Right cardiac atrium (tissue), 5 donors: ENCODE results near the gene YOD1. TPM values are rescaled to one million over a fixed set of nuclear protein-coding genes. Genes with fewer than 3 reads are reported as not detected.
A peak's percentile ranks its signal among the peaks of the same experiment; 100 is the strongest.

ENCODE experiments used
- ATAC-seq, 2 donors: fragments of 200-7000 bp; cut with Tn5 transposase; one replicate each; pipeline versions ENCODE4 v1.8.0 to v1.9.1; 2020; ENCODE audit warnings: moderate library complexity in 2 of 2, mild to moderate bottlenecking in 1 of 2
- DNase-seq, 3 donors: peaks; one replicate each; pipeline ENCODE4 v3.0.0-alpha.2; 2020
- H3K27ac ChIP-seq: one replicate; pipeline ENCODE4 v1.5.1; 2013; ENCODE audit warnings: mild to moderate bottlenecking, low read length, control low read depth, moderate library complexity
- H3K27me3 ChIP-seq: one replicate; pipeline ENCODE4 v1.6.1; 2013; ENCODE audit not compliant: control insufficient read depth, insufficient read depth
- H3K4me1 ChIP-seq: one replicate; pipeline ENCODE4 v1.6.1; 2013; ENCODE audit warnings: low read length; ENCODE audit not compliant: control insufficient read depth, insufficient read depth
- H3K4me3 ChIP-seq: one replicate; pipeline ENCODE4 v1.5.1; 2013; ENCODE audit warnings: low read length, control low read depth
- H3K9me3 ChIP-seq: one replicate; pipeline ENCODE4 v1.6.1; 2013; ENCODE audit warnings: low read length; ENCODE audit not compliant: control insufficient read depth
- WGBS: extraction: QIAGEN DNeasy Blood & Tissue Kit; methylation state at CpG from one replicate; pipeline ENCODE4 v1.1.7; 2013; 5-methylcytosine and 5-hydroxymethylcytosine counted together
- intact Hi-C, 4 donors: fragments of 100-400 bp; cut with DNase I; formaldehyde crosslinking; loops; one replicate each; pipeline versions ENCODE4 v1.11.0 to v1.14.0; 2022 to 2023
- polyA plus RNA-seq: library from polyadenylated mRNA; stranded (reverse); fragments of 200-250 nt; gene quantifications from one replicate; pipeline ENCODE4 v1.2.3, GENCODE V29; 2013
- total RNA-seq, 4 donors: library from RNA; stranded (reverse); fragmentation: NEBNext Ultra II Directional; extraction: Animal tissue kit (Norgen Biotek cat#: 25700); gene quantifications; one replicate each; pipeline ENCODE4 v1.2.1, GENCODE V29; 2021
- donor health status: healthy with polysubstance abuse.
- donor health status: DM: no; HTN: yes; CAD: no.
- donor health status: DM: no; HTN: no; CAD: no.
- donor health status: DM: no; HTN: yes; CAD: no; lungs with severe emphysema.
- donor health status: DM: yes; HTN: yes; CAD: no.

YOD1 gene
- total and polyA plus RNA-seq, 5 donors = 1.6 to 5.0 (median 4.8) TPM

GRCh38 chr1:207024202-207025145, 26.5 kb downstream of the YOD1 start:
- Histone ChIP-seq H3K9me3 (no peaks in the 10 kb centered on the region), H3K4me3 (no peak overlapping the region), H3K27me3 (no peaks in the 10 kb centered on the region), H3K4me1 (peaks cover 7% of the 10 kb centered on the region), H3K27ac (peak overlapping the region; percentile 93)
- WGBS = 50% methylated on average over 18 of the region's 18 CpGs
- ATAC-seq (peak; percentile 50 to 89), DNase-seq (peak; percentile 50 to 55 (median 52))
- intact Hi-C loops = no loop called here

- DNase-seq (no peak), ATAC-seq (no peak)
- no peak overlapping the region for H3K27ac ChIP-seq
- intact Hi-C loops = no loop called here
- no peaks in the 10 kb centered on the region for H3K9me3 ChIP-seq
- H3K4me3 ChIP-seq = no peak overlapping the region
- H3K4me1 ChIP-seq = peaks cover 7% of the 10 kb centered on the region
- H3K27me3 ChIP-seq = no peaks in the 10 kb centered on the region
- WGBS = 87% methylated on average over 8 of the region's 8 CpGs
These were observed 27.9 kb downstream of the YOD1 start for GRCh38 chr1:207022996-207023679.

- Histone ChIP-seq H3K4me3 (no peak overlapping the region), H3K9me3 (no peaks in the 10 kb centered on the region), H3K4me1 (peaks cover 7% of the 10 kb centered on the region), H3K27me3 (no peaks in the 10 kb centered on the region), H3K27ac (no peak overlapping the region)
- ATAC-seq (no peak), DNase-seq (no peak)
- intact Hi-C loops = no loop called here
- 89% methylated on average over 15 of the region's 15 CpGs for WGBS
These were observed 29.0 kb downstream of the YOD1 start for GRCh38 chr1:207021876-207022596.

GRCh38 chr1:207021139-207021861, 29.7 kb downstream of the YOD1 start:
- WGBS = 52% methylated on average over 8 of the region's 8 CpGs
- ATAC-seq = no peak
- H3K9me3 ChIP-seq = no peaks in the 10 kb centered on the region
- no peaks in the 10 kb centered on the region for H3K27me3 ChIP-seq
- H3K4me1 ChIP-seq = peaks cover 7% of the 10 kb centered on the region
- no peak for DNase-seq
- H3K27ac ChIP-seq = no peak overlapping the region
- intact Hi-C loops = no loop called here
- H3K4me3 ChIP-seq = no peak overlapping the region

- ATAC-seq (no peak), DNase-seq (no peak)
- Histone ChIP-seq H3K9me3 (no peaks in the 10 kb centered on the region), H3K27me3 (no peaks in the 10 kb centered on the region), H3K4me1 (peaks cover 7% of the 10 kb centered on the region), H3K4me3 (no peak overlapping the region), H3K27ac (no peak overlapping the region)
- intact Hi-C loops = no loop called here
- WGBS = 54% methylated on average over 4 of the region's 4 CpGs
These were observed 30.3 kb downstream of the YOD1 start for GRCh38 chr1:207020709-207021107.

- no peak overlapping the region for H3K4me3 ChIP-seq
- H3K9me3 ChIP-seq = no peaks in the 10 kb centered on the region
- WGBS = 90% methylated on average over 9 of the region's 9 CpGs
- peaks cover 7% of the 10 kb centered on the region for H3K4me1 ChIP-seq
- H3K27me3 ChIP-seq = no peaks in the 10 kb centered on the region
- intact Hi-C loops = no loop called here
- no peak for DNase-seq
- H3K27ac ChIP-seq = no peak overlapping the region
- ATAC-seq = no peak
These were observed 30.8 kb downstream of the YOD1 start for GRCh38 chr1:207020065-207020708.

- H3K4me3 ChIP-seq = no peak overlapping the region
- H3K27ac ChIP-seq = no peak overlapping the region
- intact Hi-C loops = no loop called here
- H3K9me3 ChIP-seq = no peaks in the 10 kb centered on the region
- peaks cover 5% of the 10 kb centered on the region for H3K4me1 ChIP-seq
- no peak for ATAC-seq
- WGBS = 65% methylated on average over 2 of the region's 2 CpGs
- no peaks in the 10 kb centered on the region for H3K27me3 ChIP-seq
- no peak for DNase-seq
These were observed 31.3 kb downstream of the YOD1 start for GRCh38 chr1:207019661-207020060.

- Histone ChIP-seq H3K4me1 (peaks cover under 1% of the 10 kb centered on the region), H3K9me3 (no peaks in the 10 kb centered on the region), H3K4me3 (no peak overlapping the region), H3K27me3 (no peaks in the 10 kb centered on the region), H3K27ac (no peak overlapping the region)
- WGBS = 87% methylated on average over 2 of the region's 2 CpGs
- ATAC-seq = no peak
- intact Hi-C loops = no loop called here
- DNase-seq = no peak
These were observed 31.8 kb downstream of the YOD1 start for GRCh38 chr1:207019161-207019560.

GRCh38 chr1:207018707-207019106, 32.3 kb downstream of the YOD1 start:
- Histone ChIP-seq H3K27ac (no peak overlapping the region), H3K27me3 (no peaks in the 10 kb centered on the region), H3K9me3 (no peaks in the 10 kb centered on the region), H3K4me3 (no peak overlapping the region), H3K4me1 (no peaks in the 10 kb centered on the region)
- DNase-seq (no peak), ATAC-seq (no peak)
- 87% methylated on average over 4 of the region's 4 CpGs for WGBS
- intact Hi-C loops = no loop called here
